Neural progenitor cell (in vitro differentiated cells): Measurements from ENCODE around the gene ANKRD18A.

Source experiments
- CTCF ChIP-seq: fragments of 200-600 bp; sonication (generic); IDR thresholded peaks from 2 replicates; pipeline ENCODE4 v1.5.1; 2017; ENCODE audit warnings: antibody characterized with exemption, mild to moderate bottlenecking
- EZH2 ChIP-seq: fragments of 200-600 bp; sonication (generic); IDR thresholded peaks from 2 replicates; pipeline ENCODE4 v1.6.1; 2017; ENCODE audit warnings: antibody characterized with exemption, mild to moderate bottlenecking, moderate library complexity
- EZH2phosphoT487 ChIP-seq: fragments of 200-600 bp; sonication (generic); IDR thresholded peaks from 2 replicates; pipeline ENCODE4 v1.6.1; 2017; ENCODE audit warnings: antibody characterized with exemption

- TF ChIP-seq EZH2phosphoT487 (no peak), CTCF (no peak), EZH2 (no peak)
These were observed 9.1 kb upstream of the ANKRD18A start for GRCh38 chr9:38629511-38629910.
